K562 (cell line): ENCODE results near the gene SLC1A5. TPM values are rescaled to one million over a fixed set of nuclear protein-coding genes. Genes with fewer than 3 reads are reported as not detected.

Experiments used
- ARHGAP35 ChIP-seq: fragments of 450-650 bp; IDR thresholded peaks from 2 replicates; pipeline ENCODE4 v1.6.1; 2018; ENCODE audit not compliant: partially characterized antibody
- CBX3 ChIP-seq, 2 experiments: IDR thresholded peaks; 1 replicate in 1 of 2; 2 replicates in 1 of 2; pipeline ENCODE4 v1.6.1; 2012; ENCODE audit warnings: inconsistent platforms in 2 of 2, low read length in 2 of 2, borderline replicate concordance in 1 of 2, control low read depth in 1 of 2
- CCNT2 ChIP-seq: IDR thresholded peaks from 2 replicates; pipeline ENCODE4 v1.6.1; 2011; ENCODE audit warnings: borderline replicate concordance, low read depth, mild to moderate bottlenecking, moderate library complexity, mixed read lengths, low read length; ENCODE audit not compliant: insufficient read length; ENCODE audit errors: extremely low read depth
- CTBP1 ChIP-seq: fragments of 450-650 bp; IDR thresholded peaks from 2 replicates; pipeline ENCODE4 v1.6.1; 2016; ENCODE audit warnings: borderline replicate concordance
- ELF4 ChIP-seq: fragments of 450-650 bp; formaldehyde crosslinking; IDR thresholded peaks from 2 replicates; pipeline ENCODE4 v1.4.0; 2022; ENCODE audit warnings: missing genetic modification characterization
- GTF2E2 ChIP-seq: fragments of 200-800 bp; sonication (Bioruptor generic); IDR thresholded peaks from 2 replicates; pipeline ENCODE4 v1.6.1; 2016; ENCODE audit warnings: missing genetic modification characterization, missing compliant biosample characterization
- JUNB ChIP-seq: fragments of 450-650 bp; formaldehyde crosslinking; conservative IDR thresholded peaks from 2 replicates; pipeline ENCODE4 v1.4.0; 2020; ENCODE audit warnings: mild to moderate bottlenecking
- L3MBTL2 ChIP-seq: fragments of 450-650 bp; IDR thresholded peaks from 2 replicates; pipeline ENCODE4 v1.6.1; 2016; ENCODE audit warnings: mild to moderate bottlenecking, moderate library complexity
- MIER1 ChIP-seq: fragments of 450-650 bp; IDR thresholded peaks from 2 replicates; pipeline ENCODE4 v1.6.1; 2016; ENCODE audit warnings: antibody characterized with exemption, mild to moderate bottlenecking, low read depth
- MITF ChIP-seq: IDR thresholded peaks from 2 replicates; pipeline ENCODE4 v1.6.1; 2014; ENCODE audit warnings: antibody characterized with exemption
- MYNN ChIP-seq, 2 experiments: sonication (generic); formaldehyde crosslinking in 1 of 2; IDR thresholded peaks; 2 replicates each; pipeline versions ENCODE4 v1.5.0 to v1.6.1; 2016 to 2020; ENCODE audit warnings: antibody characterized with exemption in 1 of 2, missing genetic modification reagents in 1 of 2
- NR2C1 ChIP-seq, 2 experiments: fragments of 450-650 bp; IDR thresholded peaks; 2 replicates each; pipeline ENCODE4 v1.6.1; 2017; ENCODE audit warnings: mild to moderate bottlenecking in 2 of 2, antibody characterized with exemption in 1 of 2, inconsistent platforms in 1 of 2, missing compliant biosample characterization in 1 of 2, missing genetic modification characterization in 1 of 2
- OTX1 ChIP-seq: fragments of 450-650 bp; formaldehyde crosslinking; IDR thresholded peaks from 2 replicates; pipeline ENCODE4 v1.4.0; 2022; ENCODE audit warnings: mild to moderate bottlenecking
- PKNOX1 ChIP-seq: fragments of 450-650 bp; IDR thresholded peaks from 2 replicates; pipeline ENCODE4 v1.6.1; 2016
- SAP30 ChIP-seq: fragments of 200-600 bp; sonication (generic); IDR thresholded peaks from 2 replicates; pipeline ENCODE4 v1.6.1; 2012; ENCODE audit warnings: borderline replicate concordance, low read depth, mild to moderate bottlenecking, moderate library complexity, low read length, control low read depth, inconsistent platforms; ENCODE audit not compliant: insufficient read depth, poor library complexity, severe bottlenecking
- SMAD4 ChIP-seq: fragments of 250-450 bp; sonication (Bioruptor Pico); conservative IDR thresholded peaks from 2 replicates; pipeline ENCODE4 v1.8.0; 2021; ENCODE audit warnings: inconsistent platforms, mild to moderate bottlenecking, moderate library complexity
- ZBTB34 ChIP-seq: fragments of 250-450 bp; sonication (Bioruptor Pico); IDR thresholded peaks from 2 replicates; pipeline ENCODE4 v1.8.0; 2021; ENCODE audit warnings: mild to moderate bottlenecking, moderate library complexity
- ZBTB7A ChIP-seq: IDR thresholded peaks from 2 replicates; pipeline ENCODE4 v1.6.1; 2011; ENCODE audit warnings: low read depth, mild to moderate bottlenecking, low read length, moderate library complexity, borderline replicate concordance; ENCODE audit not compliant: control insufficient read depth
- ZNF121 ChIP-seq: sonication (generic); formaldehyde crosslinking; conservative IDR thresholded peaks from 2 replicates; pipeline ENCODE4 v1.8.0; 2022; ENCODE audit warnings: missing genetic modification reagents
- ZNF133 ChIP-seq: fragments of 250-450 bp; sonication (Bioruptor Pico); IDR thresholded peaks from 2 replicates; pipeline ENCODE4 v1.4.0; 2020; ENCODE audit warnings: mild to moderate bottlenecking
- ZNF639 ChIP-seq, 2 experiments: fragments of 200-800 bp in 1 of 2; sonication (Bioruptor generic) in 1 of 2; sonication (generic) in 1 of 2; formaldehyde crosslinking in 1 of 2; IDR thresholded peaks in 1 of 2; conservative IDR thresholded peaks in 1 of 2; 2 replicates each; pipeline versions ENCODE4 v1.5.0 to v1.6.1; 2016 to 2020; ENCODE audit warnings: missing compliant biosample characterization in 1 of 2, missing genetic modification characterization in 1 of 2, missing genetic modification reagents in 1 of 2
- polyA plus RNA-seq, 8 experiments: library from polyadenylated mRNA; depleted of rRNA in 4 of 8; stranded (reverse) in 5 of 8; unstranded in 3 of 8; fragments of >200 nt; fragmentation: Nextera tagmentation in 2 of 8; fragmentation: Illumina TruSeq in 1 of 8; extraction: Ambion mirVana in 2 of 8; extraction: Trizol in 1 of 8; gene quantifications; 2 replicates each; pipeline versions ENCODE4 v1.2.1 to v1.2.3, GENCODE V29; 2011 to 2014; ENCODE audit warnings: inconsistent platforms in 1 of 8, missing spikeins in 1 of 8
- total RNA-seq, 7 experiments: library from RNA; depleted of rRNA in 6 of 7; stranded (reverse); fragments of >200 nt in 6 of 7; fragmentation: Illumina TruSeq in 2 of 7; extraction: Trizol in 2 of 7; gene quantifications; 2 replicates each; pipeline versions ENCODE4 v1.2.1 to v1.2.3, GENCODE V29; 2011 to 2021; ENCODE audit warnings: low replicate concordance in 1 of 7

Gene SLC1A5
- total and polyA plus RNA-seq, 9 of the 15 experiments (the other 6 are each of a cell fraction or from before 2014, with no cell fraction given), result 31.2 to 417 (median 134) TPM

- TF ChIP-seq CBX3 (IDR thresholded peaks at IDR 0.05; ENCODE audit: borderline replicate concordance in 1 of 2, low read length in 2 of 2) (0 out of 3 replicates have a peak, but pooled peaks of 1 of the 2 experiments have one; percentile 25), MIER1 (no peak), PKNOX1 (peak; percentile 56), ZBTB7A (peak; percentile 68; the same call in 1 of the 2 replicates), ELF4 (CRISPR knock-in tag) (0 out of 2 replicates have a peak, but pooled peaks have one; percentile 16), SMAD4 (CRISPR knock-in tag) (peak; percentile 32; the same call in 1 of the 2 replicates), MYNN (IDR thresholded peaks at IDR 0.05) (no peak), MYNN (CRISPR knock-in tag; IDR thresholded peaks at IDR 0.05) (no peak), ZBTB34 (CRISPR knock-in tag) (no peak), CCNT2 (peak; percentile 35), ZNF639 (CRISPR knock-in tag; conservative IDR thresholded peaks at IDR 0.05 in 1 of 2, IDR thresholded peaks at IDR 0.05 in 1 of 2) (no peak), OTX1 (0 out of 2 replicates have a peak, but pooled peaks have one; percentile 12), NR2C1 (IDR thresholded peaks at IDR 0.05) (no peak), NR2C1 (tag; IDR thresholded peaks at IDR 0.05) (0 out of 2 replicates have a peak, but pooled peaks have one; percentile 33), GTF2E2 (no peak), L3MBTL2 (0 out of 2 replicates have a peak, but pooled peaks have one; percentile 15), ARHGAP35 (no peak), MITF (peak; percentile 42; the same call in 1 of the 2 replicates), ZNF133 (no peak), SAP30 (no peak), CTBP1 (peak; percentile 97), ZNF121 (no peak), JUNB (CRISPR knock-in tag) (no peak)
Observed at GRCh38 chr19:46736531-46737297, 51.7 kb downstream of the SLC1A5 start (continued).
